Activated CD8-positive, alpha-beta T cell treated with anti-CD3 and anti-CD28 coated beads for 36 hours (primary cell): ENCODE measurements around the gene OBI1. TPM values are rescaled to one million over a fixed set of nuclear protein-coding genes. Genes with fewer than 3 reads are reported as not detected.

Source experiments
- ATAC-seq: fragments of 200-7000 bp; cut with Tn5 transposase; one replicate; pipeline ENCODE4 v1.10.0; 2021; ENCODE audit warnings: mild to moderate bottlenecking, moderate library complexity
- CTCF ChIA-PET: fragments of 350-600 bp; sonication (Branson Sonifier 250); formaldehyde crosslinking; loops from one replicate; lab custom pipeline; 2021; ENCODE audit warnings: antibody characterized with exemption; lab: Charles Lee
- POLR2A ChIA-PET: fragments of 350-600 bp; sonication (Branson Sonifier 250); formaldehyde crosslinking; loops from one replicate; lab custom pipeline; 2021; ENCODE audit warnings: antibody characterized with exemption; lab: Charles Lee
- DNase-seq: peaks from one replicate; pipeline ENCODE4 v3.0.0-alpha.2; 2020
- H3K27ac Mint-ChIP-seq: one replicate; pipeline ENCODE4 v1.8.0; 2021; ENCODE audit warnings: mild to moderate bottlenecking, mixed read lengths
- H3K27me3 Mint-ChIP-seq: one replicate; pipeline ENCODE4 v1.8.0; 2021; ENCODE audit warnings: mixed read lengths
- H3K36me3 Mint-ChIP-seq: one replicate; pipeline ENCODE4 v1.8.0; 2021; ENCODE audit warnings: low read depth, mixed read lengths
- H3K4me1 Mint-ChIP-seq: one replicate; pipeline ENCODE4 v1.8.0; 2021; ENCODE audit warnings: low read depth, mixed read lengths
- H3K4me3 Mint-ChIP-seq: one replicate; pipeline ENCODE4 v1.8.0; 2021; ENCODE audit warnings: mild to moderate bottlenecking, moderate library complexity, mixed read lengths
- H3K9me3 Mint-ChIP-seq: one replicate; pipeline ENCODE4 v1.8.0; 2021; ENCODE audit warnings: mixed read lengths
- intact Hi-C: fragments of 100-400 bp; cut with micrococcal nuclease; formaldehyde crosslinking; loops from one replicate; pipeline ENCODE4 v1.10.0; 2022
- total RNA-seq, 2 experiments: library from RNA; stranded (reverse); gene quantifications; one replicate each; pipeline ENCODE4 v1.2.3, GENCODE V29; 2021
- TF ChIP-seq, protein P1 (sequence below): fragments of 200-600 bp; IDR thresholded peaks from one replicate; pipeline ENCODE4 v1.8.0; 2022; ENCODE audit warnings: antibody characterized with exemption, mild to moderate bottlenecking

OBI1 gene
- total RNA-seq, 2 experiments from 2014 or later, result 17.5 to 19.1 TPM

DNA sequence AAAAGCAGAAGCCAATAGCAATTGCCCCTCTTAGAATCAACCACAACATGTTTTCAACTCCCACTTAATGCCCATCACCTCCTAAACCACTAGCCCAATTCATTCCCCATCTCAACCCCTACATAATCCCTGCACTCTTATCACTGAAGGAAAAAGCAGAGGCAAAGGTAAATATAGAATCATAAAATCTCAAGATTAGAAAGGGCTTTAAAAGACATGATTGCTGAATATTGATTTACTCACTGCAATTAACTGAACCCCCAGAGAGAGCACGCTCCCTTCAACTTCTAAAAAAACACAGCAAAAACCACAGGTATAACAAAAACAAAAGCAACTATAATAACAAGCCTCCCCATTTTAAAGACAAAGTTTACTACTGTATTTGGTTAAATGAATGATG lies 40.5 kb downstream of the OBI1 start:
- ATAC-seq (no peak), DNase-seq (no peak)
- ChIA-PET POLR2A (no interaction called here), CTCF (interaction anchor here (0.9 to 1.1 kb wide), 2 partner anchors 7 to 14 kb away, joined by 3 read pairs; no protein-coding TSS in a partner anchor)
- H3K4me1 Mint-ChIP-seq, result peaks cover 3% of the 10 kb centered on the region
- intact Hi-C loops, result no loop called here
- no peaks in the 10 kb centered on the region for H3K27me3 Mint-ChIP-seq
- TF ChIP-seq, protein P1, sequence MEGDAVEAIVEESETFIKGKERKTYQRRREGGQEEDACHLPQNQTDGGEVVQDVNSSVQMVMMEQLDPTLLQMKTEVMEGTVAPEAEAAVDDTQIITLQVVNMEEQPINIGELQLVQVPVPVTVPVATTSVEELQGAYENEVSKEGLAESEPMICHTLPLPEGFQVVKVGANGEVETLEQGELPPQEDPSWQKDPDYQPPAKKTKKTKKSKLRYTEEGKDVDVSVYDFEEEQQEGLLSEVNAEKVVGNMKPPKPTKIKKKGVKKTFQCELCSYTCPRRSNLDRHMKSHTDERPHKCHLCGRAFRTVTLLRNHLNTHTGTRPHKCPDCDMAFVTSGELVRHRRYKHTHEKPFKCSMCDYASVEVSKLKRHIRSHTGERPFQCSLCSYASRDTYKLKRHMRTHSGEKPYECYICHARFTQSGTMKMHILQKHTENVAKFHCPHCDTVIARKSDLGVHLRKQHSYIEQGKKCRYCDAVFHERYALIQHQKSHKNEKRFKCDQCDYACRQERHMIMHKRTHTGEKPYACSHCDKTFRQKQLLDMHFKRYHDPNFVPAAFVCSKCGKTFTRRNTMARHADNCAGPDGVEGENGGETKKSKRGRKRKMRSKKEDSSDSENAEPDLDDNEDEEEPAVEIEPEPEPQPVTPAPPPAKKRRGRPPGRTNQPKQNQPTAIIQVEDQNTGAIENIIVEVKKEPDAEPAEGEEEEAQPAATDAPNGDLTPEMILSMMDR, result no peak
- H3K27ac Mint-ChIP-seq, result no peak overlapping the region
- H3K4me3 Mint-ChIP-seq, result no peak overlapping the region
- H3K9me3 Mint-ChIP-seq, result no peaks in the 10 kb centered on the region
- peaks cover 59% of the 10 kb centered on the region for H3K36me3 Mint-ChIP-seq

DNA sequence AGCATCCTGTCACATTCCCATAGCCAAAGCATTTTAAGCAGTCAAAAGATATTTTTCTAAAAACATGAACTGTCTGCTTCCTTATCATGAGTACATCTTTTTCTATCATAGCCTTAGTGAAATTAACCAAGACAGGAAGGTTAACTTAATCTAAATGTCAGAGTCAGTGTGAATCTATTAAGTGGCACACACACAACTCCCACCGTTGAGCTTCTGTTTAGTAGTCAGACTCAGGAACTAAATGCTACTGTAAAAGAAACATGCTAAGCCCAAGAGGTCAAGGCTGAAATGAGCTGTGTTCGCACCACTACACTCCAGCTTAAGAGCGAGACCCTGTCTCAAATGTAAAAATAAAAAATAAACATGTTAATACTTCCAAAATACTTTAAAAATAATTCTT lies 47.9 kb downstream of the OBI1 start:
- H3K4me3 Mint-ChIP-seq, result no peak overlapping the region
- ATAC-seq, result no peak
- intact Hi-C loops, result loop anchor here (5.0 kb wide), 1 partner anchor 46 kb away; the partner anchor contains the start of gene OBI1
- CTCF ChIA-PET, result interaction anchor here (0.8 to 1.4 kb wide), 2 partner anchors 8 to 10 kb away, joined by 3 read pairs; no protein-coding TSS in a partner anchor
- no peak overlapping the region for H3K27ac Mint-ChIP-seq
- H3K27me3 Mint-ChIP-seq, result peaks cover 49% of the 10 kb centered on the region
- peaks cover 18% of the 10 kb centered on the region for H3K36me3 Mint-ChIP-seq
- POLR2A ChIA-PET, result no interaction called here
- H3K9me3 Mint-ChIP-seq, result no peaks in the 10 kb centered on the region
- peaks cover 19% of the 10 kb centered on the region for H3K4me1 Mint-ChIP-seq
- TF ChIP-seq, protein P1, result no peak
- no peak for DNase-seq

DNA sequence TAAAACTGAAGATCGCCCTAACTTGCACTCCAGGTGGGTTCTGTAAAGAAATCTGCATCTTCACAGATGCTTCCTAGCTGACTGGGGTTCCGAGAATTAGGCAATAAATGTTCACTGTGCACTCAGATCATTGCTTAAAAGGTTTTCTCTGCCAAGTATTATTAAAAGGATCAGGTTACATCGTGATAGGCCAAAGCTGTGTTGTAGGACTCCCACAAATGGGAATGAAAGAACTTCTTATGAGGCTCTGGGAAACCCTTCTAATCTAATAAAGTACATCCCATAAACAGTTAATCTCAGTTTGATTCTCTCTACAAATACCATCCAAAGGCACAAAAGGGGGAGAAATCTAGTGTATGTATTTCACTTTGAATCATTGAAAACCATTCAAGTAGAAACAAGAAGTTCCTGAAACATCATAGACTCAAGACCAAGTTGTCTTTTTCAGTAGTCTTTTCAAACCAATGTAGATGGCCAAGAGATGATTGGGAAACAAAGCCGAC lies 48.5 kb downstream of the OBI1 start:
- no peak overlapping the region for H3K4me3 Mint-ChIP-seq
- ChIA-PET POLR2A (no interaction called here), CTCF (interaction anchor here (1.4 kb wide), 1 partner anchor 11 kb away, joined by 3 read pairs; no protein-coding TSS in a partner anchor)
- no peak for ATAC-seq
- H3K27me3 Mint-ChIP-seq, result peaks cover 55% of the 10 kb centered on the region
- H3K9me3 Mint-ChIP-seq, result no peaks in the 10 kb centered on the region
- TF ChIP-seq, protein P1, result no peak
- no peak for DNase-seq
- intact Hi-C loops, result loop anchor here (5.0 kb wide), 1 partner anchor 47 kb away; the partner anchor contains the start of gene OBI1
- peaks cover 12% of the 10 kb centered on the region for H3K36me3 Mint-ChIP-seq
- no peak overlapping the region for H3K27ac Mint-ChIP-seq
- H3K4me1 Mint-ChIP-seq, result peaks cover 18% of the 10 kb centered on the region

- Mint-ChIP-seq H3K36me3 (peaks cover 6% of the 10 kb centered on the region), H3K4me1 (peaks cover 15% of the 10 kb centered on the region), H3K9me3 (no peaks in the 10 kb centered on the region), H3K27me3 (peaks cover 62% of the 10 kb centered on the region), H3K27ac (no peak overlapping the region), H3K4me3 (peak overlapping the region; percentile 56)
- intact Hi-C loops, result loop anchor here (2.0 to 5.0 kb wide), 2 partner anchors 15 to 48 kb away; partner anchors contain the start of gene OBI1
- ChIA-PET POLR2A (no interaction called here), CTCF (interaction anchor here (0.7 kb wide), 1 partner anchor 23 kb away, joined by 4 read pairs; no protein-coding TSS in a partner anchor)
- no peak for ATAC-seq
- DNase-seq, result no peak
- TF ChIP-seq, protein P1, result no peak
Measured at GRCh38 chr13:78609464-78610205, 49.3 kb downstream of the OBI1 start.
